GM08714 (cell line): ENCODE data around the gene NCAM2.
A peak's percentile ranks its signal among the peaks of the same experiment; 100 is the strongest.

Experiments
- H3K4me3 ChIP-seq: fragments of 200-500 bp; sonication (Bioruptor generic); 2 replicates; pipeline ENCODE4 v1.5.1; 2014; ENCODE audit warnings: mild to moderate bottlenecking, low read length, inconsistent platforms
- ZNF274 ChIP-seq: IDR thresholded peaks from 2 replicates; pipeline ENCODE4 v1.6.1; 2012; ENCODE audit warnings: mild to moderate bottlenecking, low read depth, low read length

The NCAM2 gene

GRCh38 chr21:20997636-20998455 lies at the start of gene NCAM2:
TSS of gene NCAM2 (plus strand) at chr21:20998409.
- H3K4me3 ChIP-seq = peak within 1 kb of the TSS; percentile 44; the same call in 1 of the 2 replicates
- no peak for TF ChIP-seq ZNF274

- H3K4me3 ChIP-seq = no peak overlapping the region
- no peak for TF ChIP-seq ZNF274
Measured at GRCh38 chr21:20949884-20950283, 48.3 kb upstream of the NCAM2 start.

GRCh38 chr21:20965816-20966215 lies 32.4 kb upstream of the NCAM2 start:
- H3K4me3 ChIP-seq = no peak overlapping the region
- TF ChIP-seq ZNF274 = no peak

DNA sequence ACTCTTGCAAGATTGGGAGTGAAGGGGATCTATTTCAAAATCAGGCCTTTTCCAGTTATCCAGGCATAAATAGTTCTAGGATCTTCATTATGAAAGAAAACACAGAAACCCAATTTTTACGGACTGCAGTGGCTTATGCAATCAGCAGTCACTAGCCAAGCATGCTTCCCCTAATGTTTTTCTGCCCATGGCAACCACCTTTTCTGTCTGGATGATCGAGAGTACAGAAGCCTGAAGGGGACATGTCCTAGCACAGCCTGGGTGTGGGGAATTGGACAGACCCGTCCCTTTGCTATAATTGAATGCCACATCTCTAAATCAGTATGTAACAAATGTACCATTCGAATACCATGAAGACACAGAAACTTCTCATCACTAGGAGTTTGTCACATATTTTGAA lies 29.8 kb upstream of the NCAM2 start:
- H3K4me3 ChIP-seq = no peak overlapping the region
- no peak for TF ChIP-seq ZNF274

GRCh38 chr21:20970691-20971090 lies 27.5 kb upstream of the NCAM2 start:
- H3K4me3 ChIP-seq = no peak overlapping the region
- no peak for TF ChIP-seq ZNF274

- no peak for TF ChIP-seq ZNF274
- no peak overlapping the region for H3K4me3 ChIP-seq
Measured at GRCh38 chr21:20971296-20971921, 26.8 kb upstream of the NCAM2 start.

DNA sequence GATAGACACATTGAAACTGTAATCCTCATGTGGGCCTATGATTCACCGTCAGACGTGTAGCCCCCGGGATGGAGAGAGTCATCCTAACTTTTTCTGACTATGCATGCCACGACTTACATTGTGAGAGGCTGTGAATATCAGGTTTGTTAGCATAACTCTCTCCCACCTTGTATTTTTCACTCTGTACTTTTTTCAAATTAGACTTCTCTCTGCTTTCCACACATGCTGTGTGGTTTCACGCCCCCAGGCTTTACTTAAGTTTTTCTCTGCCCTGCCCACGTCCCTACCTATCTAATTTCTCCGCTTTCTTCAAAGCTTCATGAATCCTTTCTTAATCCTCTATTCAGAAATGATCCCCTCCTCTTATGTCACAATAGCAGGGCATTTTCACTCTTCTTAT lies 3.4 kb upstream of the NCAM2 start:
- TF ChIP-seq ZNF274 = no peak
- H3K4me3 ChIP-seq = no peak overlapping the region

- no peak overlapping the region for H3K4me3 ChIP-seq
- no peak for TF ChIP-seq ZNF274
Measured at GRCh38 chr21:20996421-20997310, 1.5 kb upstream of the NCAM2 start.

DNA sequence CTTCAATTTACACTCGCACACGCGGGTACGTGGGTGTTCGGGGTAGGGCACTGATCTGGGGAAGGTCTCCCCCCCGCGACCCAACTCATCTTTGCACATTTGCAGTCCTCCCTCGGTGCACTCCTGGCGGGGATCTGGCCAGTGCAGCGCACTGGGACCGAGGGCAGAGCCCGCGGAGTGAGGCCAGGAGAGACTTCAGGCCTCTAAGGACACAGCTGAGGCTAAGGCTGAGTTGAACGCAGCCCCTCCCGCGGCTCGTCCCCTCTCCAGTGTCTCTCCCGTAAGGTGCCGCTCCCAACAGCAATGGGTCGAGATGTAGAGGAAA lies 936 bp upstream of the NCAM2 start:
- no peak overlapping the region for H3K4me3 ChIP-seq
- no peak for TF ChIP-seq ZNF274

DNA sequence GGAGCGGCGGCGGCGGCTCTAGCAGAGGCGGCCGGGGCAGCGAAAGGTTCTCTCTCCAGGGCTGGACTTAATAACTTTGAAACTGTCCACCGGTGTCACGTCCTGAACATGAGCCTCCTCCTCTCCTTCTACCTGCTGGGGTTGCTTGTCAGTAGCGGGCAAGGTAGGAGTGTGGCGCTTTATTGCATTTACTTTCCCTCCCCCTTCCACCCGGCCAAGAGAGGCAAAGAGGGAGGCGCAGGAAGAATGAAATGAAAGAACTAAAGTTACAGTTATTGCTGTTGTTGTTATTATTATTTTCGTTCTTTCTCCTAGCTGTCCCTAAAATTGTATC lies 214 bp downstream of the NCAM2 start:
- H3K4me3 ChIP-seq = peak overlapping the region; percentile 44; the same call in 1 of the 2 replicates
- no peak for TF ChIP-seq ZNF274

GRCh38 chr21:20998886-20999285 lies 677 bp downstream of the NCAM2 start:
- H3K4me3 ChIP-seq = no peak overlapping the region
- TF ChIP-seq ZNF274 = no peak

GRCh38 chr21:20999659-21000058 lies 1.4 kb downstream of the NCAM2 start:
- no peak for TF ChIP-seq ZNF274

GRCh38 chr21:21000591-21001175 lies 2.5 kb downstream of the NCAM2 start:
- TF ChIP-seq ZNF274 = no peak

More at GRCh38 chr21:20999659-21000058, 1.4 kb downstream of the NCAM2 start:
- H3K4me3 ChIP-seq = no peak overlapping the region

GRCh38 chr21:21001591-21002100 lies 3.4 kb downstream of the NCAM2 start:
- no peak overlapping the region for H3K4me3 ChIP-seq
- TF ChIP-seq ZNF274 = no peak

More at GRCh38 chr21:21000591-21001175, 2.5 kb downstream of the NCAM2 start:
- H3K4me3 ChIP-seq = no peak overlapping the region
